Right lung (tissue), 5 donors: ENCODE data around the gene SPDYE6. TPM values are rescaled to one million over a fixed set of nuclear protein-coding genes. Genes with fewer than 3 reads are reported as not detected.
"Not testable (repeated sequence)": the region's sequence is repeated elsewhere in the genome, so short reads cannot be mapped to it uniquely, and the experiment has no call there.

Source experiments
- DNase-seq, 2 donors: peaks; one replicate each; pipeline ENCODE4 v3.0.0-alpha.2; 2013
- polyA plus RNA-seq, 5 donors: library from polyadenylated mRNA; unstranded; fragments of 120-200 nt; gene quantifications; one replicate each; pipeline versions ENCODE4 v1.2.1 to v1.2.3, GENCODE V29; 2013; ENCODE audit warnings: inconsistent platforms in 1 of 5, low replicate concordance in 1 of 5; ENCODE audit not compliant: insufficient read length in 5 of 5, insufficient read depth in 1 of 5

The SPDYE6 gene
- polyA plus RNA-seq, 5 donors: 2.0 to 8.6 (median 3.2) TPM

DNA sequence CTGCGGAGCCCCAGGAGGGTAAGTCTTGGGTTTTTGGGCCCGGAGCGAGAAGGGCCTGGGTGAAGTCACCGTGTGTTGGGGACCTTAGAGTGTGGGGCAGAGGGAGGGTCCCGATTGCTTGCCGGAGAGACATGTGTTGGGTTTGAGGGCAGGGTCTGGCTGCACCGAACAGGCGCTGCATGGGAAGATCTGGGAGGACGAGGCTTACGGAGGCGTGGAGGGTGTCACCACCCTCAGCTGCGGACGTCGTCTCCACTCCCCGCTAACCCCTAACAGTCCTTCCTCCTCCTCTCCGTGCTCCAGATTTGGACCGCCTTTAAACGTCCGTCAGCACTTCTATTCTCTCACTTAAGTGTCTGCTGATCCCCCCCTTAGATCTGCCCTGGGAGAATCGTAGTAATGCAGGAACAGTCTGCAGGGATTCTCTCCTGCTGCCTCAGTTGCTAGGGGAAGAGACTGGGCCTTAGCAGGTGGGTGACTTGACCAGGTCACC lies 8.2 kb upstream of the SPDYE6 start:
- DNase-seq: not testable (repeated sequence)

DNA sequence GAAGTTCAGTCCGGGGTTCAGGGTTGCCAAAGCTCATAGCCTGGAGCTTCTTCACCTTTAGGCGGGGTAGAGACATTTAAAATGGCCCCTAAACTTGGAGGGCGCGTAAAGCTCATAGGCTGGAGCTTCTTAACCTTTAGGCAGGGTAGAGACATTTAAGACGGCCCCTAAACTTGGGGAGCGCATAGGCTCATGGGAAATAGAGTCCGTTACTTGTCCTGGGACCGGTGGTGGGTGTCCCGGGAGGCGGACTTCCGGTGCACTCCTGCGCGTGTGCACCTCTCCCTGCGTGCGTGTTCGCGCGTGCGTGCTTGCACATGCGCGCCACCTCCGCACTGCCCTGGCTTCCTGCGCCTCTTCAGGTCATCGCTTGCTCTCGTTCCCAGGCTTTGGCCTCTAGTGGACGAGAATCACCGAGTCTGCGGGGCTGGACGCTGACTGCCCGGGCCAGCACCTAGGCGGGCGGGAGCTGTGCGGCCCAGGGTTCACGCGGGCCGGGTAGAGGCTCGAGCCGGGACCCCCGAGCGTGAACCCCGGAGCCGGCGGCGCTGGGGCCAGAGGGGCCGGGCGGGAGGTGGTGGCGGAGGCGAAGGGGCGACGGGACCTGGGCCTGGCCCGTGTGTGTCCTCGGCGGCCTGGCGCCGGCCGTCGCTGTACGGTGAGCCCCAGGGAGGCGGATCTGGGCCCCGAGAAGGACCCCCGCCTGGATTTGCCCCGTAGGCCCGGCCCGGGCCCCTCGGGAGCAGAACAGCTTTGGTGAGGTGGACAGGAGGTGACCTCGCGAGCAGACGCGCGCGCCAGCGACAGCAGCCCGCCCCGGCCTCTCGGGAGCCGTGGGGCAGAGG lies 7.5 kb upstream of the SPDYE6 start:
- peak; percentile 94 for DNase-seq

- DNase-seq: not testable (repeated sequence)
These were observed 9.3 kb downstream of the SPDYE6 start for GRCh38 chr7:102346983-102347382.

DNA sequence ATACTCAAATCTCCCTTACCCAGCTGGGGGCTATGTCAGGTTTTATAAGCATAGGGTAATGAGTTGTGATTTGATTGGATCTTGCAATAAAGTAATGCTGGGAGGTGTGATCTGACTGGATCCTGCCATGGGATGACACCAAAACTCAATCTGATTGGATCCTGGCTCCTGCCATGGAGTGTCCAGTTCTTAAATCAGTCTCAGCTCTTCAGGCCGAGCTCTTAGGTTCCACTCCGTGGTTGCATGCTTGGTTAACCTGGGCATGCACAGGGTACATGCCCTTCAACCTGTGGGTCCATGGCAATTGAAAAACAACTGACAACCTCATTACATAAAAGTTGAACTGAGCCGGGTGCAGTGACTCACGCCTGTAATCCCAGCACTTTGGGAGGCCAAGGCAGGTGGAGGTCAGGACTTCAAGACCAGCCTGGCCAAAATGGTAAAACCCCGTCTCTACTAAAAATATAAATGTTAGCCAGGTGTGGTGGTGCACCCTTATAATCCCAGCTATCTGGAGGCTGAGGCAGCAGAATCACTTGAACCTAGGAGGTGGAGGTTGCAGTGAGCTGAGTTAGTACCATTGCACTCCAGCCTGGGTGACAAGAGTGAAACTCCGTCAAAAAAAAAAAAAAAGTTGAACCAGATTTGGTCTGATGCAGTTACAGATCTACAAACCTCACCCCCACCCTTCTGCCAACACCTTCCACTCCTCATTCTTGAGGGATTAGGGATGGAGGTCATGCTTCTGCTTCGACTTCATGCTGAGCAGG lies 15.5 kb downstream of the SPDYE6 start:
- not testable (repeated sequence) for DNase-seq

DNA sequence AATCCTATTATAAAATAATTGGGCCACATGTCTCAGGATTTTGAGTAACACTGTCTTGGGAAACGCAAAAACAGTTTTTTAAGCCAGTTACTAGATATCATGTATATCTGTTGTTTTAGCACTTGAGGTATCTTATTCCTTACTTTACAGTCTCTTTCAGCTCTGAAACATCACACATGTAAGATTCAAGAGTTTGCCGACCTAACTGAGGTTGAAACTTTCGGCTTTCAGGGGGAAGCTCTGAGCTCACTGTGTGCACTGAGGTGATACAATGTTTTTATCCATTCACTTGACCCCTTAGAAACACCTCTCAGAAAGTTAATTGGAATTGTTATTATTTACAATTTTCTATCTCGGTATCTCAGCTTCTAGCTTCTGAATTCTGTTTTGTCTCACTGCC lies 18.8 kb downstream of the SPDYE6 start:
- not testable (repeated sequence) for DNase-seq

DNA sequence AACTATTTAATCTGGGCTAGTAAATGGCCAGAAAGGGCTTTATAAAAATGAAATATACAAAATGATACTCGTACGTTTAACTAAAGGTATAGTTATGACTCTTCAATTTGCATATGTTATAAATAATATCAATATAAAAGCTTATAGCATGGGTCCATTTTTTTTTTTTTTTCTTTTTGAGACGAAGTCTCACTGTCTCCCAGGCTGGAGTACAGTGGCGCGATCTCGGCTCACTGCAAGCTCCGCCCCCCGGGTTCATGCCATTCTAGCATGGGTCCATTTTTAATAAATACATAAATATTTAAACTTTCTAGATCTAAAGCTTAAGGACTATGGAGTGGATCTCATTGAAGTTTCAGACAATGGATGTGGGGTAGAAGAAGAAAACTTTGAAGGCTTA lies 19.2 kb downstream of the SPDYE6 start:
- DNase-seq: not testable (repeated sequence)

DNA sequence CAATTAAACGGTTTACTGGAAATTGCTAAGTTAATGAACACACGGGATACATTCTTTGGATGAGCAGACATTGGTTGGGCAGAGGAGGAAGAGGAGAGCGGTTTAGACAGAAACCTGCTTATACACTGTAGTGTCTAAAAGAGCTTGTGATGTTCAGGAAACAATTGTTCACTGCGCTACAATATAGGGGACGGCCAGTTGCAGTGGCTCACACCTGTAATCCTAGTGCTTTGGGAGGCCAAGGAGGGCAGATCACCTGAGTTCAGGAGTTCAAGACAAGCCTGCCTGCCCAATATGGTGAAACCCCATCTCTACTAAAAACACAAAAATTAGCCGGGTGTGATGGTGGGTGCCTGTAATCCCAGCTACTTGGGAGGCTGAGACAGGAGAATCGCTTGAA lies 20.7 kb downstream of the SPDYE6 start:
- DNase-seq: not testable (repeated sequence)

DNA sequence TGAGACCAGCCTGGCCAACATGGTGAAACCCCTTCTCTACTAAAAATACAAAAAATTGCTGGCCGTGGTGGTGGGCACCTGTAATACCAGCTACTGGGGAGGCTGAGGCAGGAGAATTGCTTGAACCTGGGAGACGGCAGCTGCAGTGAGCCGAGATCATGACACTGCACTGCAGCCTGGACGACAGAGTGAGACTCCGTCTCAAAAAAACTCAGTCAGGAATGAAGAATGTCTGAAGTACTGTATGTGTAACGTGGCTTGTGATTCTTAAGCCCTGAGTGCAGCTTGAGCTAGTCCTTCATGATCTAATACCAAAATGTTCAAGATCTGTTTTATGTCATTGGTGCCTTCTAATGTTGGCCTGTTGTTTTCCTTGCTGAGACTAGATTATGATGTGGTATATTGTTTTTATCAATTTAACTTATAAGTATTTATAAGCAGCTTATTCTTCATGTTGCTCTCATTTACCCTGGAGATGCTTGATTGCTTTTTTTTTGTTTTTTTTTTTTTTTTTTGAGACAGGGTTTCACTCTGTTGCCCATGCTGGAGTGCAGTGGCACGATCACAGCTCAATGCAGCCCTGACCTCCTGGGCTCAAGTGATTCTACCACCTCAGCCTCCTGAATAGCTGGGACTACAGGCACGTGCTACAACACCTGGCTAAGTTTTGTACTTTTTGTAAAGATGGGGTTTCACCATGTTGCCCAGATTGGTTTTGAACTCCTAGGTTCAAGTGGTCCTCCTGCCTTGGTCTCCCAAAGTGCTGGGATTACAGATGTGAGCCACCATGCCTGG lies 25.4 kb downstream of the SPDYE6 start:
- not testable (repeated sequence) for DNase-seq

- DNase-seq: not testable (repeated sequence)
These were observed 26.9 kb downstream of the SPDYE6 start for GRCh38 chr7:102329366-102329765.

GRCh38 chr7:102328863-102329262 lies 27.4 kb downstream of the SPDYE6 start:
- DNase-seq: not testable (repeated sequence)

DNA sequence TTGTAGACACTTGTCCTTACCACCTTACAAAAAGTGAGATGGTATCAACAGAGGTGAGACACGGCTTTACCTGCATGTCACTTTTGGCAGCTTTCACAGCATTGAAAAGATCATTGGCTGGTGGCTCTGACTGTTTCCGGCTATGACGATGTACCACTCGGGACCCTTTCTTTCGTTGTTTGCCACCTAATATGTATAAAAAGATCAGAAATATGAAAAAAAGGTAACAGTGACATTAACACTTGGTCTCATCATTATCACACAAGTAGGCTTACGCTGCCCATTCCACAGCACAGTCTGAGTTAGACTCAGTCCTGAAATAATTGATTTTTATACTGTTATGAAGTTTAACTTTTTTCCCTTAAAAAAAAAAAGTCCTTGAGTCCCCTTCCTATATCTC lies 29.1 kb downstream of the SPDYE6 start:
- DNase-seq: not testable (repeated sequence)

DNA sequence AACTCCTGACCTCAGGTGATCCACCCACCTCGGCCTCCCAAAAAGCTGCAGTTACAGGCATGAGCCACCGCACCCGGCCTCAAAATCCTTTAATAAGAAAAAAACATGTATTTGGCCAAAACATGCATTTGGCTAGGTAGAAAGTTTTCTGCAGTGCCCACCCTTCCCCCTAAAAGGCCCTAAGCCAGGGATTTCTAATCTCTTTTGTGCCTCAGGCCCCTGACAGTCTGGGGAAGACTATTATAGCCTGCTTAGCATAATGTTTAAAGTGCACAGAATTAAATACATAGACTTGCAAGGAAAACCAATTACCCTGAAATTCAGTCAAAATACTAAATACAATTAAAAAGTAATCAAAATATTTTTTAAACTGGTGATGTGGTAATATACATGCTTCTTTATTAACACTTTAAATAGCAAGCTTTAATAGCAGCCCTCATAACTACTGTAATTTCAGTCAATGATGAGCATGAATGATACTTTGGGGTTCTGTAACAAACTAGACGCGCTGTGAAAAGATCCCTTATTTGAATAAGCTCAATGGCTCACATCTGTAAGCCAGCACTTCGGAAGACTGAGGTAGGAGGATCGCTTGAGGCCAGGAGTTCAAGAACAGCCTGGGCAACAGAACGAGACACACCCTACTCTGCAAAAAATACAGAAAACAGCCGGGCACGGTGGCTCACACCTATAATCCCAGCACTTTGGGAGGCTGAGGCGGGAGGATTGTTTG lies 29.9 kb downstream of the SPDYE6 start:
- no peak for DNase-seq

- not testable (repeated sequence) for DNase-seq
These were observed 31.1 kb downstream of the SPDYE6 start for GRCh38 chr7:102325106-102325505.

GRCh38 chr7:102323914-102324195 lies 32.4 kb downstream of the SPDYE6 start:
- DNase-seq: no peak

- DNase-seq: no peak
These were observed 34.0 kb downstream of the SPDYE6 start for GRCh38 chr7:102322202-102322715.

DNA sequence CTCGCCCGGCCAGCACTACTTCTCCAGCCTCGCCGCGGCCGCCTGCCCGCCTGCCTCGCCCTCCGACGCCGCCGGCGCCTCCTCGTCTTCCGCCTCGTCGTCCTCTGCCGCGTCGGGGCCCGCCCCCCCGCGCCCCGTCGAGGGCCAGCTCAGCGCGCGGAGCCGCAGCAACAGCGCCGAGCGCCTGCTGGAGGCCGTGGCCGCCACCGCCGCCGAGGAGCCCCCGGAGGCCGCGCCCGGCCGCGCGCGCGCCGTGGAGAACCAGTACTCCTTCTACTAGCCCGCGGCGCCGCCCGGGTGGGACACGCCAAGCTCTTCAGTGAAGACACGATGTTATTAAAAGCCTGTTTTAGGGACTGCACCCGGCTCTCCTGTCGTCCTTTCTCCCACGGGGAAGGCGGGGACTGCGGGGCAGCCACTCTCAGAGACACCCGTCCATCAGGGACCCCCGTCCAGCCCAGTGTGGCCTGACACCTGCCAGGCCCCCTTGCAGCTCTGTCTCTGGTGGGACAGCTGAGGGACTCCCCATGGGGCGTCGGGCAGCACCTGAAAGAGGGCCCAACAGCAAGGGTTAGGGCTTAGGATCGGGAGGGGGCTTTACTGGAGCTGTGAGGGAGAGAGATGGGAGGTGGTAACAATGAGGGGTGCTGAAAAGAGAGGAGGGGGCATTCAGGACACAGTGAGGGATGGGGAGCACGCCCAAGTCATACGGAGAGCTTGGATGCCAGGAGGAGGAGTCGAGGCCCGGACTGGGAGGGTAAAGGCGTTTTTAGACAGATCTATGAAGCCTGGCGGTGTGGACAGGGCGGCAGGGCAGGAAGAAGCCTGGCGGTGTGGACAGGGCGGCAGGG lies 34.7 kb downstream of the SPDYE6 start:
- no peak for DNase-seq

DNA sequence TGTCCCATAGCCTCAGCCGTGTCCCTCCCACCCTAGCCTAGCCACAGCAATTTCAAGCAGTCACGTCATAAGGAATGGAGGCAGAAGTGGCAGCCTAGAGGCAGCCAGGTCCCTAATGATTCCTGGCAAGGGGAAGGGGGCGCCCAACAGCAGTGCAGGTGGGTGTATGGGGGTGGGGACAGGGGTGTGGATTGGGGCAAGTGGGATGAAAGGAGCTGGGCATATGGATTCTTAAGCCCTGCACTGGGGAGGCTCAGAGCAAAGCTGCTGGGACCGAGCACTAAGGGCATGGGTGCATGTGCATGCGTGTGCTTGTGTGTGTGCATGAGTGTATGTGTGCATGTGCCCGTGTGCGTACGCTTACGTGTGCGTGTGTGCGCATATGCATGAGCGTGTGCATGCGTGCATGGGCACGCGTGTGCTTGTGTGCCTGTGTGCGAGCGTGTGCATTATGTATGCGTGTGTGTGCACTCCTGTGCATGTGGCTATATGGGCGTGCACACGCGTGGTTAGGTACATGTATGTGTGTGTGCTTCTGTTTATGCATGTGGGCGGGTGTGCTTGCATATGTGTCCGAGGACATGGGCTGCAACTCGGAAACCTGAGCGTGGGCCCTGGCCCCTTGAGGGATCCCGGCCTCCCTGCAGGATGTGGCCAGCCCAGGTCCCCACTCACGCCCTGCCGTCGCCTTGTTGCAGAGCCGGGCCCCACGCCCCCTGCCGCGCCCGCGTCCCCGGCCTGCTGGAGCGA lies 35.5 kb downstream of the SPDYE6 start:
- DNase-seq: no peak

DNA sequence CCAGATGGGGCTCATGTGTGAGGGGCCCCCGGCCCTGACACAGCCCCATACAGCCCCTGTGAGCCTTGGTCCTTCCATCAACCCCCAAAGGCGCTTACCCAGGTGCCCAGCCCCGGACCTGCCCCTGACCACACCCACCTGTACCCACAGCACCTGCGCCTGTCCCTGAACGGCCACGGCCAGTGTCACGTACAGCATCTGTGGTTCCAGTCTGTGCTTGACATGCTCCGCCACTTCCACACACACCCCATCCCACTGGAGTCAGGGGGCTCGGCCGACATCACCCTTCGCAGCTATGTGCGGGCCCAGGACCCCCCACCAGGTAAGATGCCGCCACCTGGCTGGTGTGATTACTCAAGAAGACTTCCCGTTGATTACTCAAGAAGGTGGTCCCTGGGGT lies 36.1 kb downstream of the SPDYE6 start:
- no peak for DNase-seq

GRCh38 chr7:102319671-102320070 lies 36.6 kb downstream of the SPDYE6 start:
- DNase-seq: no peak
